Upper lobe of right lung (tissue), 1 donor: ENCODE results near the gene PUS7. TPM values are rescaled to one million over a fixed set of nuclear protein-coding genes. Genes with fewer than 3 reads are reported as not detected.
"Not testable (repeated sequence)": the region's sequence is repeated elsewhere in the genome, so short reads cannot be mapped to it uniquely, and the experiment has no call there.

Source experiments
- ATAC-seq: fragments of 200-7000 bp; cut with Tn5 transposase; one replicate; pipeline ENCODE4 v1.9.1; 2020; ENCODE audit warnings: mild to moderate bottlenecking, moderate library complexity
- DNase-seq: peaks from one replicate; pipeline ENCODE4 v3.0.0-alpha.2; 2020
- H3K27ac ChIP-seq: fragments of 200-600 bp; one replicate; pipeline ENCODE4 v1.8.0; 2022
- H3K27me3 ChIP-seq: fragments of 200-600 bp; one replicate; pipeline ENCODE4 v1.8.0; 2022; ENCODE audit warnings: mild to moderate bottlenecking
- H3K36me3 ChIP-seq: fragments of 200-600 bp; one replicate; pipeline ENCODE4 v1.8.0; 2022
- H3K4me1 ChIP-seq: fragments of 200-600 bp; one replicate; pipeline ENCODE4 v1.8.0; 2022
- H3K4me3 ChIP-seq: fragments of 200-600 bp; one replicate; pipeline ENCODE4 v1.8.0; 2022; ENCODE audit warnings: mild to moderate bottlenecking
- H3K9me3 ChIP-seq: fragments of 200-600 bp; one replicate; pipeline ENCODE4 v1.8.0; 2022
- intact Hi-C: fragments of 100-400 bp; cut with DNase I; formaldehyde crosslinking; loops from one replicate; pipeline ENCODE4 v1.11.0; 2022
- total RNA-seq: library from RNA; stranded (reverse); fragmentation: NEBNext Ultra II Directional; extraction: Animal tissue kit (Norgen Biotek cat#: 25700); gene quantifications from one replicate; pipeline ENCODE4 v1.2.1, GENCODE V29; 2021
- TF ChIP-seq, protein P1 (sequence below): fragments of 200-600 bp; IDR thresholded peaks from one replicate; pipeline ENCODE4 v1.8.0; 2022; ENCODE audit warnings: antibody characterized with exemption
- donor health status: DM: no; HTN: yes; CAD: no; lungs with severe emphysema.

PUS7 gene
- total RNA-seq, 1 donor from 2014 or later: 10.9 TPM

DNA sequence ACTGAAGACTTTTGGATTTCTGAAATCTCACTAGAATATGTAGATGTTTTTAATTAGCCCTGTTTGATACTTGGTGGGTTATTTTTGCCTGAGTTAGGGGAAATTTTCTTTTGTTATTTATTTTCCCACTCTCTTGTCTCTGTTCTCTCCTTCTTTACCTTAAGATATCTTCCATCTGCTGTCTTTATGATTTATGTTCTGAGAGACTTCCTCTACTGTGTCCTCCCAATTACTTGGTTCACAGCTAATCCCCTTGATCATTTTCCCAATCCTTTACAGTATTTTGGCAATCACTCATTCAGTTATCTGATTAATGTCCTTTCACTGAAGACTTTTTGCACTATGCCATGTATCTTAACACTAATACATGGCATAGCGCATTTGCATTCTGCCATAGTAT, 83.8 kb downstream of the PUS7 start:
- TF ChIP-seq, protein P1, sequence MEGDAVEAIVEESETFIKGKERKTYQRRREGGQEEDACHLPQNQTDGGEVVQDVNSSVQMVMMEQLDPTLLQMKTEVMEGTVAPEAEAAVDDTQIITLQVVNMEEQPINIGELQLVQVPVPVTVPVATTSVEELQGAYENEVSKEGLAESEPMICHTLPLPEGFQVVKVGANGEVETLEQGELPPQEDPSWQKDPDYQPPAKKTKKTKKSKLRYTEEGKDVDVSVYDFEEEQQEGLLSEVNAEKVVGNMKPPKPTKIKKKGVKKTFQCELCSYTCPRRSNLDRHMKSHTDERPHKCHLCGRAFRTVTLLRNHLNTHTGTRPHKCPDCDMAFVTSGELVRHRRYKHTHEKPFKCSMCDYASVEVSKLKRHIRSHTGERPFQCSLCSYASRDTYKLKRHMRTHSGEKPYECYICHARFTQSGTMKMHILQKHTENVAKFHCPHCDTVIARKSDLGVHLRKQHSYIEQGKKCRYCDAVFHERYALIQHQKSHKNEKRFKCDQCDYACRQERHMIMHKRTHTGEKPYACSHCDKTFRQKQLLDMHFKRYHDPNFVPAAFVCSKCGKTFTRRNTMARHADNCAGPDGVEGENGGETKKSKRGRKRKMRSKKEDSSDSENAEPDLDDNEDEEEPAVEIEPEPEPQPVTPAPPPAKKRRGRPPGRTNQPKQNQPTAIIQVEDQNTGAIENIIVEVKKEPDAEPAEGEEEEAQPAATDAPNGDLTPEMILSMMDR: no peak
- H3K27ac ChIP-seq: no peak overlapping the region
- ATAC-seq (no peak), DNase-seq (no peak)
- H3K36me3 ChIP-seq: no peaks in the 10 kb centered on the region
- H3K9me3 ChIP-seq: no peaks in the 10 kb centered on the region
- intact Hi-C loops: no loop called here
- no peaks in the 10 kb centered on the region for H3K4me1 ChIP-seq
- no peak overlapping the region for H3K4me3 ChIP-seq
- H3K27me3 ChIP-seq: no peaks in the 10 kb centered on the region

DNA sequence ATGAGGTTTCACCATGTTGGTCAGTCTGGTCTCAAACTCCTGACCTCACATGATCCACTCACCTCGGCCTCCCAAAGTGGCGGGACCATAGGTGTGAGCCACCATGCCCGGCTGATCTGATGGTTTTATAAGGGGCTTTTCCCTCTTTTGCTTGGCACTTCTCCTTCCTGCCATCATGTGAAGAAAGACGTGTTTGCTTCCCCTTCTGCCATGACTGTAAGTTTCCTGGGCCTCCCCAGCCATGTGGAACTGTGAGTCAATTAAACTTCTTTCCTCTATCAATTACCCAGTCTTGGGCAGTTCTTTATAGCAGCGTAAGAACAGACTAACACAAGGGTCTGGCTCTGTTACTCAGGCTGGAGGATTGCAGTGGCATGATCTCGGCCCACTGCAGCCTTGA, 84.7 kb downstream of the PUS7 start:
- H3K36me3 ChIP-seq, H3K4me3 ChIP-seq, H3K27me3 ChIP-seq, DNase-seq, H3K4me1 ChIP-seq, intact Hi-C loops, H3K9me3 ChIP-seq, H3K27ac ChIP-seq, ATAC-seq: not testable (repeated sequence)

DNA sequence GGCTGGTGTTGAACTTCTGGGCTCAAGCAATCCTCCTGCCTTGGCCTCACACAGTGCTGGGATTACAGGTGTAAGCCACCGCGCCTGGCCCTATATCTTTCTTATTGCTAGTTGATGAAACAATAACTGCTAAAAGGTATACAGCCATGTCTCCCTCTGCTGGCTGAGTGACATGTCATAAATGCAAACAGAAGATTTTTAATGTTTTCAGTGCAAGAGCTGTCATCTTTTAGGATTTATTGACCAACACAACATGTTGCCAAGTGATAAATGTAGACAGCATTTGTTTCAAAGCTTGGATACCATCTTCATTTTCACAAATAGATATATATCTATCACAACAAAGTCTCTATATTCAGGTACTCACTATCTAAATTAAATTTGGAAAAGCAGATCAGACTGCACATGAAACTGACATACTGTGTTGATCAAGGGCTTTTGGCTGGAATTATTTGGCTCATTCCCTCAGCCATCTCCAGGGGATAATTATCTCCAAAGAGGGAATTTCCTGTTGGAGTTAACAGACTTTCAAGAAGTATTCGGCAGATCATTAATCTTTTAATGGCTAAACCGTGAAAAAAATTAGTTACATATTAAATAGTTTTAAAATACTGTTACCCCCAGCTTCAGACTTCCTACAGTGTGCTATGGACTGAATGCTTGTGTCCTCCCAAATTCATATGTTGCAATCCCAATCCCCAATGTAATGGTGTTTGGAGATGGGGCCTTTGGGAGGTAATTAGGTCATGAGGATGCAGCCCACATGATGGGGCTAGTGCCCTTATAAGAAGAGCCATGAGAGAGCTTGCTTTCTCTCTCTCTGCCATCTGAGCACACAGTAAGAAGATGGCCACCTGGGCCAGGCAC, 92.1 kb downstream of the PUS7 start:
- Histone ChIP-seq H3K4me1 (peaks cover 6% of the 10 kb centered on the region), H3K4me3 (no peak overlapping the region), H3K27me3 (no peaks in the 10 kb centered on the region), H3K36me3 (no peaks in the 10 kb centered on the region), H3K27ac (no peak overlapping the region), H3K9me3 (no peaks in the 10 kb centered on the region)
- intact Hi-C loops: no loop called here
- DNase-seq: peak; percentile 36
- TF ChIP-seq, protein P1: peak; percentile 50
- ATAC-seq: peak; percentile 67

DNA sequence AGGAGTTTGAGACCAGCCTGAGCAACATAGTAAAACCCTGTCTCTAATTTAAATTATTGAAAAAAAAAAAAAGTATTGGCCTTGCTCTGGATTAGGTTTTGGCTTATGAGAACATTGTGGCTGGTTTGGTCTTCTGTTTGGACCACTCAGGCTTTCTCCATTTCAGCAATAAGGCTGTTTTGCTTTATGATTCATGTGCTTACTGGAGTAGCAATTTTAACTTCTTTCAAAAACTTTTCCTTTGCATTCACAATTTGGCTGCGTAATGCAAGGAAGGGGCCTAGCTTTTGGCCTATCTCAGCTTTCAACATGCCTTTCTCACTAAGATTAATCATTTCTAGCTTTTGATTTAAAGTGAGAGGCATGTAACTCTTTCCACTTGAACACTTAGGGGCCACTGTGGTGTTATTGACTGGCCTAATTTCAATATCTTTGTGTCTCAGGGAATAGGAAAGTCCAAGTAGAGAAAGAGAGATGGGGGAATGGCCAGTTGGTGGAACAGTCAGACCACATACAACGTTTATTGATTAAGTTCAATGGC, 95.4 kb downstream of the PUS7 start:
- ATAC-seq: no peak
- intact Hi-C loops: no loop called here

DNA sequence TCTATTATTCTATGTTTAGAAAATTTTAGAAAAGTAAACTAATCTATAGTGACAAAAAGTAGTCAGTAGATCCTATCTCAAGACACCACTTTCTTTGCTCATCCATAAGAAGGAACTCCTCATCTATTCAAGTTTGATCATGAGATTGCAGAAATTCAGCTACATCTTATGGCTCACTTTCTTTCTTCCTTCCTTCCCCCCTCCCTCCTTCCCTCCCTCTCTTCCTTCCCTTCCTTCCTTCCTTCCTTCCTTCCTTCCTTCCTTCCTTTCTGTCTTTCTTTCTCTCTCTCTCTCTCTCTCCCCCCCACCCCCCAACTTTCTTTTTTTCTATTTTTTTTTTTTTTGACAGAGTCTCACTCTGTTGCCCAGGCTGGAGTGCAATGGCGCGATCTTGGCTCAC, 98.1 kb downstream of the PUS7 start:
- ATAC-seq (no peak), DNase-seq (no peak)
- H3K9me3 ChIP-seq: no peaks in the 10 kb centered on the region
- H3K4me1 ChIP-seq: no peaks in the 10 kb centered on the region
- TF ChIP-seq, protein P1: no peak
- no peaks in the 10 kb centered on the region for H3K36me3 ChIP-seq
- no peak overlapping the region for H3K4me3 ChIP-seq
- intact Hi-C loops: no loop called here
- H3K27ac ChIP-seq: no peak overlapping the region
- H3K27me3 ChIP-seq: no peaks in the 10 kb centered on the region

More for the DNA sequence above, 95.4 kb downstream of the PUS7 start:
- no peak overlapping the region for H3K4me3 ChIP-seq
- no peaks in the 10 kb centered on the region for H3K9me3 ChIP-seq
- TF ChIP-seq, protein P1: no peak
- no peaks in the 10 kb centered on the region for H3K27me3 ChIP-seq
- no peak for DNase-seq
- H3K27ac ChIP-seq: no peak overlapping the region
- H3K4me1 ChIP-seq: peaks cover 6% of the 10 kb centered on the region
- no peaks in the 10 kb centered on the region for H3K36me3 ChIP-seq

DNA sequence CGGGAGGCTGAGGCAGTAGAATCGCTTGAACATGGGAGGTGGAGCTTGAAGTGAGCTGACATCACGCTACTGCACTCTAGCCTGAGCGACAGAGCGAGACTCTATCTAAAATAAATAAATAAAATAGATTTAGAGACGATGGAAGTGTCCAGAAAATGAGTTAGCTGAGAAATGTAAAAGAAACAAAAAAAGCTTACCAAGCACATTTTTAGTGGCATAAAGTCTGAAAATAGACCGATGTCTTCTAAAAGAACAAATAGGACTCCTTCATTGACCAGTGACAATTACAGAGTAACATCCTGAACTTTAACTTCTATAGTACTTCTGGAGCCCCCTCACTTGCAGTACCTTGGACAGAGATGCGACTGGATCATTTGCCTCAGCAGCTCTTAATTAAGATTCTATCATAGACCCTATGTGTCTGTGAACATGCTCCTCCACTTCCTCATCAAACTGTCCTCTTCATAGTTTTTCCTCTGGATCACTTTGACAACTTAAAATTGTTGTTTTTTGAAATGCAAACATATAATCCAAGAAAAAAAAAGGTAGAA, 108.1 kb downstream of the PUS7 start:
- Histone ChIP-seq H3K9me3 (no peaks in the 10 kb centered on the region), H3K36me3 (no peaks in the 10 kb centered on the region), H3K27ac (no peak overlapping the region), H3K4me1 (no peaks in the 10 kb centered on the region), H3K27me3 (no peaks in the 10 kb centered on the region), H3K4me3 (no peak overlapping the region)
- intact Hi-C loops: no loop called here
- TF ChIP-seq, protein P1: no peak
- DNase-seq (no peak), ATAC-seq (no peak)

DNA sequence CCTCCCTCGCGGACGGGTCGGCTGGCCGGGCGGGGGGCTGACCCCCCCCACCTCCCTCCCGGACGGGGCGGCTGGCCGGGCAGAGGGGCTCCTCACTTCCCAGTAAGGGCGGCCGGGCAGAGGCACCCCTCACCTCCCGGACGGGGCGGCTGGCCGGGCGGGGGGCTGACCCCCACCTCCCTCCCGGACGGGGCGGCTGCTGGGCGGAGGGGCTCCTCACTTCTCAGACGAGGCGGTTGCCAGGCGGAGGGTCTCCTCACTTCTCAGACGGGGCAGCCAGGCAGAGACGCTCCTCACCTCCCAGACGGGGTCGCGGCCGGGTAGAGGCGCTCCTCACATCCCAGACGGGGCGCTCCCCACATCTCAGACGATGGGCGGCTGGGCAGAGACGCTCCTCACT, 111.3 kb downstream of the PUS7 start:
- H3K36me3 ChIP-seq, DNase-seq, H3K27ac ChIP-seq, ATAC-seq, intact Hi-C loops, H3K9me3 ChIP-seq, H3K4me1 ChIP-seq, H3K4me3 ChIP-seq, H3K27me3 ChIP-seq: not testable (repeated sequence)

DNA sequence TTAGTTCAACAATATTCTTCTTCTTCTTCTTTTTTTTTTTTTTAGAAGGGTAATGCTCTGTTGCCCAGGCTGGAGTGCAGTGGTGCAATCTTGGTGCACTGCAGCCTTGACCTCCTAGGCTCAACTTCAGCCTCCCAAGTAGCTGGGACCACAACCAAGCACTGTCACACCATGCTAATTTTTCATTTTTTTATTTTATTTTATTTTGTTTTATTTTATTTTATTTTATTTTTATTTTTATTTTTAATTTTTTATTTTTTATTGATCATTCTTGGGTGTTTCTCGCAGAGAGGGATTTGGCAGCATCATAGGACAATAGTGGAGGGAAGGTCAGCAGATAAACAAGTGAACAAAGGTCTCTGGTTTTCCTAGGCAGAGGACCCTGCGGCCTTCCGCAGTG, 112.3 kb downstream of the PUS7 start:
- H3K27me3 ChIP-seq, H3K27ac ChIP-seq, ATAC-seq, H3K4me3 ChIP-seq, H3K4me1 ChIP-seq, H3K9me3 ChIP-seq, DNase-seq, H3K36me3 ChIP-seq, intact Hi-C loops: not testable (repeated sequence)
